ENCODE results near the gene MAST2. TPM values are rescaled to one million over a fixed set of nuclear protein-coding genes. Genes with fewer than 3 reads are reported as not detected.

Gene MAST2
- total RNA-seq, 1 experiment from 2014 or later, result 37.2 TPM

GRCh38 chr1:45894921-45895320 is 91.5 kb downstream of the MAST2 start (continued):
- TF ChIP-seq E2F1 (CRISPR knock-in tag; IDR thresholded peaks at IDR 0.05) (no peak), ZNF121 (CRISPR knock-in tag; IDR thresholded peaks at IDR 0.05) (no peak), USF1 (CRISPR knock-in tag; IDR thresholded peaks at IDR 0.05) (no peak)

DNA sequence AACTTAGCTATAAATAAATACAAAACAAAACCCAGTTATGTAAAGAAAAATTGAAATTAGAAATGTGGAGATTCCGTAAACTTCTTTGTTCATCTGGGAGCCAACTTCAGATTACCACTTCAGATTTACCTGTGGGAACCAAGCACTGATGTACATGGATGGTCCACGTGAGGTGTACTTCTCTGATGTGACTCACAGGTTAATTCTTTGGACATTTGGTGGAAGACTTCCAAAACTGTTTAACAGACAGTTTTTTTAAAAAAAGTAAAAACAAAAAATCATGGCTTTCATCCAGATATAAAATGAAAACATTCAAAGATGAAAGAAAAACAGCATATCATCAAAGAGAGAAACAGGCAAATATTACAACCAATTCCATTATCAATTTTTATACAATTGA is 92.0 kb downstream of the MAST2 start:
- 0 out of 2 replicates have a peak, but pooled peaks cover 2% of the 10 kb centered on the region for H3K4me1 Mint-ChIP-seq

More for the DNA sequence above, 92.0 kb downstream of the MAST2 start:
- Mint-ChIP-seq H3K27ac (no peak overlapping the region), H3K9me3 (peaks cover 3% of the 10 kb centered on the region; the same call in 1 of the 2 replicates), H3K36me3 (peaks cover 4% of the 10 kb centered on the region; the same call in 1 of the 2 replicates), H3K4me3 (no peak overlapping the region), H3K27me3 (ENCODE audit: low read depth) (no peaks in the 10 kb centered on the region)
- DNase-seq (ENCODE audit: low spot score) (no peak), ATAC-seq (no peak)
- TF ChIP-seq NR1H2 (CRISPR knock-in tag; IDR thresholded peaks at IDR 0.05) (no peak), E2F1 (CRISPR knock-in tag; IDR thresholded peaks at IDR 0.05) (no peak), FOXP1 (CRISPR knock-in tag; IDR thresholded peaks at IDR 0.05; ENCODE audit: borderline replicate concordance) (no peak), ZNF425 (CRISPR knock-in tag; conservative IDR thresholded peaks at IDR 0.05) (no peak), ZNF219 (CRISPR knock-in tag; IDR thresholded peaks at IDR 0.05; ENCODE audit: borderline replicate concordance) (no peak), HMGA2 (CRISPR knock-in tag; IDR thresholded peaks at IDR 0.05) (no peak), NFE2L1 (CRISPR knock-in tag; IDR thresholded peaks at IDR 0.05) (no peak), TEAD1 (CRISPR knock-in tag; IDR thresholded peaks at IDR 0.05) (no peak), ZNF416 (CRISPR knock-in tag; IDR thresholded peaks at IDR 0.05) (no peak), ETV6 (CRISPR knock-in tag; IDR thresholded peaks at IDR 0.05) (no peak), FOXK1 (CRISPR knock-in tag; IDR thresholded peaks at IDR 0.05) (no peak), ZNF396 (CRISPR knock-in tag; IDR thresholded peaks at IDR 0.05; ENCODE audit: borderline replicate concordance) (no peak), GABPB1 (CRISPR knock-in tag; IDR thresholded peaks at IDR 0.05) (no peak), ZNF423 (CRISPR knock-in tag; IDR thresholded peaks at IDR 0.05) (no peak), USF1 (CRISPR knock-in tag; IDR thresholded peaks at IDR 0.05) (no peak), NFYB (CRISPR knock-in tag; conservative IDR thresholded peaks at IDR 0.05; ENCODE audit: low read depth) (no peak)
- TF ChIP-seq, protein P1, sequence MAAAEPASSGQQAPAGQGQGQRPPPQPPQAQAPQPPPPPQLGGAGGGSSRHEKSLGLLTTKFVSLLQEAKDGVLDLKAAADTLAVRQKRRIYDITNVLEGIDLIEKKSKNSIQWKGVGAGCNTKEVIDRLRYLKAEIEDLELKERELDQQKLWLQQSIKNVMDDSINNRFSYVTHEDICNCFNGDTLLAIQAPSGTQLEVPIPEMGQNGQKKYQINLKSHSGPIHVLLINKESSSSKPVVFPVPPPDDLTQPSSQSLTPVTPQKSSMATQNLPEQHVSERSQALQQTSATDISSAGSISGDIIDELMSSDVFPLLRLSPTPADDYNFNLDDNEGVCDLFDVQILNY (CRISPR knock-in tag; IDR thresholded peaks at IDR 0.05), result no peak
- TF ChIP-seq, protein P2, sequence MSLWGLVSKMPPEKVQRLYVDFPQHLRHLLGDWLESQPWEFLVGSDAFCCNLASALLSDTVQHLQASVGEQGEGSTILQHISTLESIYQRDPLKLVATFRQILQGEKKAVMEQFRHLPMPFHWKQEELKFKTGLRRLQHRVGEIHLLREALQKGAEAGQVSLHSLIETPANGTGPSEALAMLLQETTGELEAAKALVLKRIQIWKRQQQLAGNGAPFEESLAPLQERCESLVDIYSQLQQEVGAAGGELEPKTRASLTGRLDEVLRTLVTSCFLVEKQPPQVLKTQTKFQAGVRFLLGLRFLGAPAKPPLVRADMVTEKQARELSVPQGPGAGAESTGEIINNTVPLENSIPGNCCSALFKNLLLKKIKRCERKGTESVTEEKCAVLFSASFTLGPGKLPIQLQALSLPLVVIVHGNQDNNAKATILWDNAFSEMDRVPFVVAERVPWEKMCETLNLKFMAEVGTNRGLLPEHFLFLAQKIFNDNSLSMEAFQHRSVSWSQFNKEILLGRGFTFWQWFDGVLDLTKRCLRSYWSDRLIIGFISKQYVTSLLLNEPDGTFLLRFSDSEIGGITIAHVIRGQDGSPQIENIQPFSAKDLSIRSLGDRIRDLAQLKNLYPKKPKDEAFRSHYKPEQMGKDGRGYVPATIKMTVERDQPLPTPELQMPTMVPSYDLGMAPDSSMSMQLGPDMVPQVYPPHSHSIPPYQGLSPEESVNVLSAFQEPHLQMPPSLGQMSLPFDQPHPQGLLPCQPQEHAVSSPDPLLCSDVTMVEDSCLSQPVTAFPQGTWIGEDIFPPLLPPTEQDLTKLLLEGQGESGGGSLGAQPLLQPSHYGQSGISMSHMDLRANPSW (CRISPR knock-in tag; conservative IDR thresholded peaks at IDR 0.05; ENCODE audit: low read depth), result no peak
- TF ChIP-seq, protein P3, sequence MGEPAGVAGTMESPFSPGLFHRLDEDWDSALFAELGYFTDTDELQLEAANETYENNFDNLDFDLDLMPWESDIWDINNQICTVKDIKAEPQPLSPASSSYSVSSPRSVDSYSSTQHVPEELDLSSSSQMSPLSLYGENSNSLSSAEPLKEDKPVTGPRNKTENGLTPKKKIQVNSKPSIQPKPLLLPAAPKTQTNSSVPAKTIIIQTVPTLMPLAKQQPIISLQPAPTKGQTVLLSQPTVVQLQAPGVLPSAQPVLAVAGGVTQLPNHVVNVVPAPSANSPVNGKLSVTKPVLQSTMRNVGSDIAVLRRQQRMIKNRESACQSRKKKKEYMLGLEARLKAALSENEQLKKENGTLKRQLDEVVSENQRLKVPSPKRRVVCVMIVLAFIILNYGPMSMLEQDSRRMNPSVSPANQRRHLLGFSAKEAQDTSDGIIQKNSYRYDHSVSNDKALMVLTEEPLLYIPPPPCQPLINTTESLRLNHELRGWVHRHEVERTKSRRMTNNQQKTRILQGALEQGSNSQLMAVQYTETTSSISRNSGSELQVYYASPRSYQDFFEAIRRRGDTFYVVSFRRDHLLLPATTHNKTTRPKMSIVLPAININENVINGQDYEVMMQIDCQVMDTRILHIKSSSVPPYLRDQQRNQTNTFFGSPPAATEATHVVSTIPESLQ (CRISPR knock-in tag; IDR thresholded peaks at IDR 0.05), result no peak
- TF ChIP-seq, protein P4, sequence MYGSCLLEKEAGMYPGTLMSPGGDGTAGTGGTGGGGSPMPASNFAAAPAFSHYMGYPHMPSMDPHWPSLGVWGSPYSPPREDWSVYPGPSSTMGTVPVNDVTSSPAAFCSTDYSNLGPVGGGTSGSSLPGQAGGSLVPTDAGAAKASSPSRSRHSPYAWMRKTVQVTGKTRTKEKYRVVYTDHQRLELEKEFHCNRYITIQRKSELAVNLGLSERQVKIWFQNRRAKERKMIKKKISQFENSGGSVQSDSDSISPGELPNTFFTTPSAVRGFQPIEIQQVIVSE (CRISPR knock-in tag; IDR thresholded peaks at IDR 0.05; ENCODE audit: borderline replicate concordance), result no peak
- POLR2A ChIA-PET, result no interaction called here
- CTCF ChIA-PET, result no interaction called here
